Measurements from ENCODE around the gene SLC35E3. TPM values are rescaled to one million over a fixed set of nuclear protein-coding genes. Genes with fewer than 3 reads are reported as not detected.
"Not testable (repeated sequence)": the region's sequence is repeated elsewhere in the genome, so short reads cannot be mapped to it uniquely, and the experiment has no call there.

SLC35E3 gene
- total RNA-seq, 4 donors from 2014 or later: 0.92 to 2.7 (median 1.6) TPM

DNA sequence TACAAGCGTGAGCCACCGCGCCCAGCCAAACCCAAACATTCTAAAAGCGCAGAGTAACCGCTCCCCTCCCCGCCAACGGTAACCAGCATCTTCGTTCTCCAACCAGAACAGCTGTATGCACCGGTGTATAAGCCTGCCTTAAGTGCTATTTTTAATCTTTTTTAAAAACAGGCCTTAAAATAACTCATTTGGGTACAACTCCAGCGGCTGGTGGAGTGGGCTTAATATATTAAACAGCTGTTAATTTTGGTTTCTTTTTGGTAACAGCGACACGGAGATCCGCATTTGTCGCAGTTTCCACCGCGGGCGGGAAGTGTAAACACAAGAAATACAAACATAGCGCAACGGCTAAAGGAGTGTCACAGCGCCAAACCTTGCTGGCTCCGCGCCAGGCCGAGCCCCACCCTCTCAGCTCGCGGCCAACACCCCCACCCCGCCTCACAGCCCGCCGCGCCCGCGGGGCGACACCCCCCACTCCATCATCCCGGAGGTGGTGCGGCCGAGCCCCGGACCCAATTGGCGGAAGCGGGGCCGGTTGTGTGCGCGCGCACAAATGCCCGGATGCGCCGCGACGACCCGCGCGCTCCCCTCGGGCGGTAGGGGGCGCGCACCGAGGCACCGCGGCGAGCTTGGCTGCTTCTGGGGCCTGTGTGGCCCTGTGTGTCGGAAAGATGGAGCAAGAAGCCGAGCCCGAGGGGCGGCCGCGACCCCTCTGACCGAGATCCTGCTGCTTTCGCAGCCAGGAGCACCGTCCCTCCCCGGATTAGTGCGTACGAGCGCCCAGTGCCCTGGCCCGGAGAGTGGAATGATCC lies 61.8 kb downstream of the SLC35E3 start, which contains the start of gene MDM2:
Gene MDM2, plus strand, starts transcription at position 602 of the 812 bp plus-strand sequence. CDS start 301 bp downstream, outside the sequence.
- ATAC-seq (peak; percentile 85 to 91), DNase-seq (peak; percentile 87 to 93)
- peaks cover 0 to 13% of the 10 kb centered on the region in 2 donors for H3K4me1 ChIP-seq
- in situ Hi-C loops (cut with MboI; ENCODE audit: low sequenced_read_pairs in 4 of 4): loop anchor here in 2 of 4 donors (5.0 to 25.0 kb wide), 2 partner anchors 60 to 445 kb away; partner anchors contain the start of gene SLC35E3 (in 1 of the 2)
- peak within 1 kb of the TSS; percentile 97 to 99 (median 98) for H3K27ac ChIP-seq
- peak; percentile 84 to 90 for TF ChIP-seq POLR2A (IDR thresholded peaks at IDR 0.05)
- TF ChIP-seq, protein P1, sequence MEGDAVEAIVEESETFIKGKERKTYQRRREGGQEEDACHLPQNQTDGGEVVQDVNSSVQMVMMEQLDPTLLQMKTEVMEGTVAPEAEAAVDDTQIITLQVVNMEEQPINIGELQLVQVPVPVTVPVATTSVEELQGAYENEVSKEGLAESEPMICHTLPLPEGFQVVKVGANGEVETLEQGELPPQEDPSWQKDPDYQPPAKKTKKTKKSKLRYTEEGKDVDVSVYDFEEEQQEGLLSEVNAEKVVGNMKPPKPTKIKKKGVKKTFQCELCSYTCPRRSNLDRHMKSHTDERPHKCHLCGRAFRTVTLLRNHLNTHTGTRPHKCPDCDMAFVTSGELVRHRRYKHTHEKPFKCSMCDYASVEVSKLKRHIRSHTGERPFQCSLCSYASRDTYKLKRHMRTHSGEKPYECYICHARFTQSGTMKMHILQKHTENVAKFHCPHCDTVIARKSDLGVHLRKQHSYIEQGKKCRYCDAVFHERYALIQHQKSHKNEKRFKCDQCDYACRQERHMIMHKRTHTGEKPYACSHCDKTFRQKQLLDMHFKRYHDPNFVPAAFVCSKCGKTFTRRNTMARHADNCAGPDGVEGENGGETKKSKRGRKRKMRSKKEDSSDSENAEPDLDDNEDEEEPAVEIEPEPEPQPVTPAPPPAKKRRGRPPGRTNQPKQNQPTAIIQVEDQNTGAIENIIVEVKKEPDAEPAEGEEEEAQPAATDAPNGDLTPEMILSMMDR (IDR thresholded peaks at IDR 0.05 in 4 of 5, conservative IDR thresholded peaks at IDR 0.05 in 1 of 5): peak; percentile 81 to 91 (median 86)
- H3K36me3 ChIP-seq: peaks cover 0 to 23% of the 10 kb centered on the region in 2 donors
- H3K9me3 ChIP-seq: no peaks in the 10 kb centered on the region
- peak within 1 kb of the TSS; percentile 88 to 98 (median 96) for H3K4me3 ChIP-seq
- intact Hi-C loops (cut with DNase I; ENCODE audit: low total_unique reads): loop anchor here (1.0 to 10.0 kb wide), 5 partner anchors 61 to 1540 kb away; partner anchors contain the start of genes CAND1, CPSF6, MDM1 and RAP1B
- H3K27me3 ChIP-seq: no peaks in the 10 kb centered on the region

DNA sequence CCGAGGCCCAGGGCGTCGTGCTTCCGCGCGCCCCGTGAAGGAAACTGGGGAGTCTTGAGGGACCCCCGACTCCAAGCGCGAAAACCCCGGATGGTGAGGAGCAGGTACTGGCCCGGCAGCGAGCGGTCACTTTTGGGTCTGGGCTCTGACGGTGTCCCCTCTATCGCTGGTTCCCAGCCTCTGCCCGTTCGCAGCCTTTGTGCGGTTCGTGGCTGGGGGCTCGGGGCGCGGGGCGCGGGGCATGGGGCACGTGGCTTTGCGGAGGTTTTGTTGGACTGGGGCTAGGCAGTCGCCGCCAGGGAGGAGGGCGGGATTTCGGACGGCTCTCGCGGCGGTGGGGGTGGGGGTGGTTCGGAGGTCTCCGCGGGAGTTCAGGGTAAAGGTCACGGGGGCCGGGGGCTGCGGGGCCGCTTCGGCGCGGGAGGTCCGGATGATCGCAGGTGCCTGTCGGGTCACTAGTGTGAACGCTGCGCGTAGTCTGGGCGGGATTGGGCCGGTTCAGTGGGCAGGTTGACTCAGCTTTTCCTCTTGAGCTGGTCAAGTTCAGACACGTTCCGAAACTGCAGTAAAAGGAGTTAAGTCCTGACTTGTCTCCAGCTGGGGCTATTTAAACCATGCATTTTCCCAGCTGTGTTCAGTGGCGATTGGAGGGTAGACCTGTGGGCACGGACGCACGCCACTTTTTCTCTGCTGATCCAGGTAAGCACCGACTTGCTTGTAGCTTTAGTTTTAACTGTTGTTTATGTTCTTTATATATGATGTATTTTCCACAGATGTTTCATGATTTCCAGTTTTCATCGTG lies 62.6 kb downstream of the SLC35E3 start:
- DNase-seq (peak; percentile 43 to 76), ATAC-seq (peak; percentile 60 to 77)
- intact Hi-C loops (cut with DNase I; ENCODE audit: low total_unique reads) (loop anchor here (1.0 to 10.0 kb wide), 5 partner anchors 62 to 1541 kb away; partner anchors contain the start of genes CAND1, CPSF6, MDM1 and RAP1B), in situ Hi-C loops (cut with MboI; ENCODE audit: low sequenced_read_pairs in 4 of 4) (loop anchor here in 2 of 4 donors (5.0 to 25.0 kb wide), 2 partner anchors 61 to 446 kb away; partner anchors contain the start of gene SLC35E3 (in 1 of the 2))
- Histone ChIP-seq H3K27me3 (no peaks in the 10 kb centered on the region), H3K27ac (peak overlapping the region; percentile 97 to 99 (median 98)), H3K4me3 (peak overlapping the region; percentile 88 to 98 (median 96)), H3K4me1 (peaks cover 0 to 14% of the 10 kb centered on the region in 2 donors), H3K9me3 (no peaks in the 10 kb centered on the region), H3K36me3 (peaks cover 0 to 31% of the 10 kb centered on the region in 2 donors)
- TF ChIP-seq POLR2A (IDR thresholded peaks at IDR 0.05): peak; percentile 18 to 30
- TF ChIP-seq, protein P1 (IDR thresholded peaks at IDR 0.05 in 4 of 5, conservative IDR thresholded peaks at IDR 0.05 in 1 of 5): peak in 1 of 5 experiments; percentile 32

DNA sequence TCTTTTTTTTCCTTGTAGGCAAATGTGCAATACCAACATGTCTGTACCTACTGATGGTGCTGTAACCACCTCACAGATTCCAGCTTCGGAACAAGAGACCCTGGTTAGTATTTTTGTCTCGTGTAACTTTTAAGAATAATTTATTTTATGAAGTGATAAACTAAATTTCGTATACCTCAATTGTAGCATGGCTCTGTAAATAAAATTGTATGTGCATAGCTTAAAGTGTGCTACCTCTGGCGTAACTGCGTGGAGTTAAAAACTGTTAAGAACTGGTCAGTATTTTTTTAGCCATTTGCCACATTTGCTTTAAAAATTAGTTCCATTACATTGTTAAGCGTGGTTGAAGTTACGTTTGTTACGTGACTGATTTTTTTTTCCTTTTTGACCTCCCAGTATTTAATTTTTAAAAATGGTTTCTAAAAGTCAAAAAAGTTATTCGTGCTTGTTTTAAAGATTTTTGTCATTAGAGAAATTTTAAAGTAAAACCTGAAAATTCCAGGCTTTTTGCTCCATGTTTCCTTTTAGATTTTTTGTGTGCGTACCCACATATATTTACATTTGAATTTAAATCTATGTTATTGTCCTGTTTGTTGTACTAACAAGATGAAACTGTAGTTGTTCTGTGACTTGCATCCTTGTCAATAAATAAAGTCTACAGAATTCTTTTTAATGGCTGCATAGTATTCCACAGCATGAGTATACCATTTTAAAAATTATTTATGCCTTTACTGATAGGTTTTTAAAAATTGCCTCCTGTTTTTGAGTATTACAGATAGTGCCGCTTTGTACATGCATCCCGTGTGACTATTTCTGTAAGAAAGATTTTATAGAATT lies 63.4 kb downstream of the SLC35E3 start:
- in situ Hi-C loops (cut with MboI; ENCODE audit: low sequenced_read_pairs in 4 of 4) (loop anchor here in 2 of 4 donors (5.0 to 25.0 kb wide), 2 partner anchors 62 to 447 kb away; partner anchors contain the start of gene SLC35E3 (in 1 of the 2)), intact Hi-C loops (cut with DNase I; ENCODE audit: low total_unique reads) (loop anchor here (5.0 to 10.0 kb wide), 4 partner anchors 197 to 1542 kb away; partner anchors contain the start of genes CAND1, CPSF6, MDM1 and RAP1B)
- Histone ChIP-seq H3K27me3 (no peaks in the 10 kb centered on the region), H3K4me1 (peaks cover 0 to 14% of the 10 kb centered on the region in 2 donors), H3K36me3 (peaks cover 0 to 39% of the 10 kb centered on the region in 2 donors), H3K9me3 (no peaks in the 10 kb centered on the region), H3K27ac (peak overlapping the region; percentile 97 to 99 (median 98)), H3K4me3 (peak overlapping the region; percentile 88 to 98 (median 96))
- ATAC-seq (no peak), DNase-seq (no peak)
- TF ChIP-seq, protein P1 (IDR thresholded peaks at IDR 0.05 in 4 of 5, conservative IDR thresholded peaks at IDR 0.05 in 1 of 5): no peak
- no peak for TF ChIP-seq POLR2A (IDR thresholded peaks at IDR 0.05)

DNA sequence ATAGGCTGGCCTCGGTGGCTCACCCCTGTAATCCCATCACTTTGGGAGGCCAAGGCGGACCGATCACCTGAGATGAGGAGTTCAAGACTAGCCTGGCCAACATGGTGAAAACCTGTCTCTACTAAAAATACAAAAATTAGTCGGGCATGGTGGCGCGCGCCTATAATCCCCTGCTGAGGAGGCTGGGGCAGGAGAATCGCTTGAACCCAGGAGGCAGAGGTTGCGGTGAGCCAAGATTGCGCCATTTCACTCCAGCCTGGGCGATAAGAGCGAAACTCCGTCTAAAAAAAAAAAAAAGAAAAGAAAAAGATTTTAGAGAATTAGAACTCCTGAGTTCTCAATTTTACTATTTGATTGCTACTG lies 64.0 kb downstream of the SLC35E3 start:
- H3K27ac ChIP-seq: peak overlapping the region in 1 of 4 donors; percentile 98
- in situ Hi-C loops (cut with MboI; ENCODE audit: low sequenced_read_pairs in 4 of 4): loop anchor here in 1 of 4 donors (25.0 kb wide), 1 partner anchor 448 kb away; no protein-coding TSS in a partner anchor
- intact Hi-C loops (cut with DNase I; ENCODE audit: low total_unique reads); H3K27me3 ChIP-seq; ATAC-seq; H3K9me3 ChIP-seq; DNase-seq; H3K4me3 ChIP-seq: not testable (repeated sequence)
- H3K4me1 ChIP-seq: peaks cover 0 to 14% of the 10 kb centered on the region in 2 donors
- H3K36me3 ChIP-seq: peaks cover 0 to 45% of the 10 kb centered on the region in 2 donors

DNA sequence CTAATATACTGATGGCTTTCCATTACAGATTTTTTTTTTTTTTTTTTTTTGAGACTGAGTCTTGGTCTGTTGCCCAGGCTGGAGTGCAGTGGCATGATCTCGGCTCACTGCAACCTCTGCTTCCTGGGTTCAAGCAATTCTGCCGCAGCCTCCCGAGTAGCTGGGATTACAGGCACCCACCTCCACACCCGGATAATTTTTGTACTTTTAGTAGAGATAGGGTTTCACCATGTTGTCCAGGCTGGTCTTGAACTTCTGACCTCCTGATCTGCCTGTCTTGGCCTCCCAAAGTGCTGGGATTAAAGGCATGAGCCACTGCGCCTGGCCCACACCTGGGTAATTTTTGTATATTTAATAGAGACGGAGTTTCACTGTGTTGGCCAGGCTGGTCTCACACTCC lies 65.6 kb downstream of the SLC35E3 start:
- in situ Hi-C loops (cut with MboI; ENCODE audit: low sequenced_read_pairs in 4 of 4): loop anchor here in 1 of 4 donors (25.0 kb wide), 1 partner anchor 449 kb away; no protein-coding TSS in a partner anchor
- H3K4me3 ChIP-seq; DNase-seq; ATAC-seq; intact Hi-C loops (cut with DNase I; ENCODE audit: low total_unique reads); H3K27me3 ChIP-seq; H3K9me3 ChIP-seq: not testable (repeated sequence)
- H3K4me1 ChIP-seq: peaks cover 0 to 14% of the 10 kb centered on the region in 2 donors
- peak overlapping the region in 1 of 4 donors; percentile 15 for H3K27ac ChIP-seq
- H3K36me3 ChIP-seq: peaks cover 0 to 57% of the 10 kb centered on the region in 2 donors
